VCaP (cell line): ENCODE data around the gene PLEKHH3.

Experiments used
- H3K27ac ChIP-seq: fragments of 450-650 bp; 2 replicates; pipeline ENCODE4 v1.5.1; 2017
- CTCF ChIP-seq: fragments of 450-650 bp; conservative IDR thresholded peaks from 2 replicates; pipeline ENCODE4 v1.5.1; 2017; ENCODE audit warnings: mild to moderate bottlenecking, moderate library complexity

PLEKHH3 gene

DNA sequence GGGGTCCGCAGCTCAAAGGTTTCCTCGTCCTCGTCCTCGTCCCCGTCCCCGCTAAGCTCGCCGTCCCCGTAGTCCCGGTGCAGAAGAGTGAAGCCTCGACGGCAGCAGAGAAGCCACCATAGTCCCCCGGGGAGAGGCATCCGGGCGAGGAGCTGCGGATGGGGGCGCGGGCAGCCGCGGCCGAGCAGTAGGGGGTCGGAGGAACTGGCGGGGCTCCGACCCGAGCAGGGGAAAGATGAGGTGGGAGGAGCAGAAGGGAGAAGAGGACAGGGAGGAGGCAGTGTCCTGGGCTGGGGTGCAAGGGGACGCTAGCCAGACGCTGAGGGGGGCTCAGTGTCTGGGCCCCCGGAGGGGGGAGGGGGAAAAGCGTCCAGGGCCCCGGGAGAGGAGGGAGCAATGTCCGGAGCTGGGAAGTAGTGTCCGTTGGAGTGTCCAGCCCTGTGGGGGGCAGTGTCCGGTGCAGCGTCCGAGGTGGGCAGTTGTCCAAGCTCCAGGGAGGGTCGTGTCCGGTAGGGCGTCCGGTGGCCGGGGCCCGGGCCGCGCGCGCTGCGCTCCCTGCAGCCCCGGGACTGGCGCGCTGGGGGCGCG is at the start of gene PLEKHH3:
TSS of gene PLEKHH3 (minus strand) at position 571 of the 588 bp plus-strand sequence. CDS start at position 140, 431 bp downstream.
- TF ChIP-seq CTCF = 0 out of 2 replicates have a peak, but pooled peaks have one; percentile 9
- peak within 1 kb of the TSS; percentile 81 for H3K27ac ChIP-seq

DNA sequence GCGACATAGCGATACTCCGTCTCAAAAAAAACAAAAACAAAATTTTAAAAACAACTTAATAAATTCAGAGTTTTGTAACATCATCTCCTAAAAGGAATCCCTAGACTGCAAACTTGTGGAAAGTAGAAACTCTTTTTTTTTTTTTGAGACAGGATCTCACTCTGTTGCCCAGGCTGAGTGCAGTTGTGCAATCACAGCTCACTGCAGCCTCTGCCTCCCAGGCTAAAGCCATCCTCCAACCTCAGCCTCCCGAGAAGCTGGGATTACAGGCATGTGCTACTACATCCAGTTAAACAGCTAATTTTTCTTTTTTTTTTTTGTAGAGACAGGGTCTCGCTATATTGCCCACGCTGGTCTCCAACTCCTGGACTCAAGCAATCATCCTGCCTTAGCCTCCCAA is 48.3 kb upstream of the PLEKHH3 start:
- no peak overlapping the region for H3K27ac ChIP-seq
- no peak for TF ChIP-seq CTCF

DNA sequence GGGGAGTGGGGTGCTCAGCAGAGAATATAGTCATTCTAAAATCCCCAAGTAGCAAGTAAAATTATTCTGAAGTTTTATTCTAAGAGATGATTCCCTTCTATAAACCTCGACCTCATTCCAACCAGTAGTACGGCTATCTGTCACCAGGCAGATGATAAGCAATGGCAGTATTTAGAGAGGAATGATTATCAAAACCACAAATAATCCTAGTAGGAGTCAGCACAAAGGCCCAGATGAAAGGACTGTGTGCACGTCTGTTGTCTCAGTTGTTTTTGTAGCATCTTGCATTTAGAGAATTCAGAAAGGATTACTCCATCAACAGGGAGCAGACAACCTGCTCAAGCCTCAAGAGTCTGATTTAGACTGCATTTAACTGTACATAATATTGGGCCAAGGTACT is 46.8 kb upstream of the PLEKHH3 start:
- no peak overlapping the region for H3K27ac ChIP-seq
- no peak for TF ChIP-seq CTCF

GRCh38 chr17:42720996-42721583 is 44.3 kb upstream of the PLEKHH3 start:
- no peak overlapping the region for H3K27ac ChIP-seq
- peak; percentile 72 for TF ChIP-seq CTCF

GRCh38 chr17:42709561-42709960 is 32.8 kb upstream of the PLEKHH3 start:
- TF ChIP-seq CTCF = no peak
- H3K27ac ChIP-seq = no peak overlapping the region

- no peak overlapping the region for H3K27ac ChIP-seq
- no peak for TF ChIP-seq CTCF
Observed at GRCh38 chr17:42708588-42708987, 31.8 kb upstream of the PLEKHH3 start.

- no peak for TF ChIP-seq CTCF
- no peak overlapping the region for H3K27ac ChIP-seq
Observed at GRCh38 chr17:42706732-42707131, 29.9 kb upstream of the PLEKHH3 start.
